Dermis microvascular lymphatic vessel endothelial cell (primary cell): Measurements from ENCODE around the gene TBC1D7. TPM values are rescaled to one million over a fixed set of nuclear protein-coding genes. Genes with fewer than 3 reads are reported as not detected.

Experiments used
- DNase-seq, 2 donors: peaks; one replicate each; pipeline versions ENCODE4 v3.0.0 to v3.0.0-alpha.2; 2010; ENCODE audit warnings: low read depth in 2 of 2
- total RNA-seq: library from RNA; depleted of rRNA; stranded (reverse); fragments of >200 nt; gene quantifications from 2 replicates; pipeline ENCODE4 v1.2.1, GENCODE V29; 2014

The TBC1D7 gene
- total RNA-seq, 1 donor from 2014 or later = 13.7 TPM

GRCh38 chr6:13273202-13273930 lies 55.0 kb downstream of the TBC1D7 start:
- DNase-seq = no peak

GRCh38 chr6:13272131-13273046 lies 55.9 kb downstream of the TBC1D7 start:
- no peak for DNase-seq

GRCh38 chr6:13268913-13269518 lies 59.3 kb downstream of the TBC1D7 start:
- DNase-seq = peak in 1 of 2 donors; percentile 8

- DNase-seq = no peak
Observed at GRCh38 chr6:13267142-13267651, 61.1 kb downstream of the TBC1D7 start.

GRCh38 chr6:13263669-13264068 lies 64.7 kb downstream of the TBC1D7 start:
- no peak for DNase-seq

- no peak for DNase-seq
Observed at GRCh38 chr6:13262302-13263230, 65.8 kb downstream of the TBC1D7 start.

GRCh38 chr6:13261464-13261994 lies 66.8 kb downstream of the TBC1D7 start:
- DNase-seq = no peak

GRCh38 chr6:13260831-13261230 lies 67.5 kb downstream of the TBC1D7 start:
- no peak for DNase-seq

GRCh38 chr6:13260101-13260598 lies 68.2 kb downstream of the TBC1D7 start:
- no peak for DNase-seq

- no peak for DNase-seq
Observed at GRCh38 chr6:13259393-13259792, 68.9 kb downstream of the TBC1D7 start.

GRCh38 chr6:13256266-13257001 lies 71.9 kb downstream of the TBC1D7 start:
- no peak for DNase-seq

Other genes with a start within 250 kb of the TBC1D7 start
- gene GFOD1, start 159.1 kb upstream of the TBC1D7 start, total RNA-seq = 19.2 and 26.7 TPM in 2 replicates
- gene SIRT5, start 246.1 kb upstream of the TBC1D7 start, total RNA-seq = 7.0 and 7.8 TPM in 2 replicates